PC-3 (cell line): ENCODE results near the gene MTFR1L. TPM values are rescaled to one million over a fixed set of nuclear protein-coding genes. Genes with fewer than 3 reads are reported as not detected.

Experiments
- ATAC-seq: fragments of 200-7000 bp; cut with Tn5 transposase; 2 replicates; pipeline ENCODE4 v1.9.1; 2020; ENCODE audit warnings: mild to moderate bottlenecking, moderate library complexity
- BruUV-seq: library from RNA; stranded (reverse); fragments of 400-500 nt; replicated peaks from 2 replicates; lab custom pipeline; 2021; lab: Mats Ljungman, UMichigan
- CTCF ChIA-PET: fragments of 300-600 bp; sonication (Branson Sonifier 250); formaldehyde crosslinking; loops from one replicate; lab custom pipeline; 2022; ENCODE audit warnings: antibody characterized with exemption; lab: Charles Lee
- POLR2A ChIA-PET: fragments of 300-600 bp; sonication (Branson Sonifier 250); formaldehyde crosslinking; loops from one replicate; lab custom pipeline; 2022; ENCODE audit warnings: antibody characterized with exemption; ENCODE audit not compliant: unreplicated experiment; lab: Charles Lee
- DNase-seq: peaks from one replicate; pipeline ENCODE4 v3.0.0-alpha.2; 2015
- H2AFZ ChIP-seq: fragments of 300-600 bp; sonication (generic); 2 replicates; pipeline ENCODE4 v1.6.0; 2016; ENCODE audit warnings: antibody characterized with exemption, low read length
- H3F3A ChIP-seq: fragments of 300-600 bp; sonication (generic); one replicate; pipeline ENCODE4 v1.6.0; 2017; ENCODE audit warnings: antibody characterized with exemption, low read length, control low read depth, mild to moderate bottlenecking; ENCODE audit not compliant: unreplicated experiment
- H3K27ac ChIP-seq: fragments of 300-600 bp; sonication (generic); 2 replicates; pipeline ENCODE4 v1.5.1; 2016; ENCODE audit warnings: mild to moderate bottlenecking, low read length
- H3K27me3 ChIP-seq: fragments of 300-600 bp; sonication (generic); 2 replicates; pipeline ENCODE4 v1.6.1; 2016; ENCODE audit warnings: low read length, mixed read lengths
- H3K36me3 ChIP-seq: fragments of 300-600 bp; sonication (generic); 2 replicates; pipeline ENCODE4 v1.6.1; 2016; ENCODE audit warnings: low read depth, mixed run types, low read length, mixed read lengths
- H3K4me1 ChIP-seq: fragments of 300-600 bp; sonication (generic); 2 replicates; pipeline ENCODE4 v1.5.1; 2016; ENCODE audit warnings: low read length; ENCODE audit not compliant: insufficient read depth
- H3K4me2 ChIP-seq: fragments of 300-600 bp; sonication (generic); 2 replicates; pipeline ENCODE4 v1.6.0; 2016; ENCODE audit warnings: low read length
- H3K4me3 ChIP-seq: fragments of 300-600 bp; sonication (generic); 2 replicates; pipeline ENCODE4 v1.5.1; 2016; ENCODE audit warnings: mild to moderate bottlenecking, low read length, mixed read lengths
- H3K79me2 ChIP-seq: fragments of 300-600 bp; sonication (generic); 2 replicates; pipeline ENCODE4 v1.6.1; 2017; ENCODE audit warnings: low read length, mixed read lengths
- H3K9ac ChIP-seq: fragments of 300-600 bp; sonication (generic); 2 replicates; pipeline ENCODE4 v1.6.0; 2016; ENCODE audit warnings: mild to moderate bottlenecking, low read length
- H3K9me2 ChIP-seq: fragments of 300-600 bp; sonication (generic); replicated peaks from 2 replicates; pipeline ENCODE4 v1.6.1; 2016; ENCODE audit warnings: mixed run types, low read length, mixed read lengths
- H3K9me3 ChIP-seq: fragments of 300-600 bp; sonication (generic); 2 replicates; pipeline ENCODE4 v1.6.1; 2016; ENCODE audit warnings: low read length, mixed read lengths
- H4K20me1 ChIP-seq: fragments of 300-600 bp; sonication (generic); 2 replicates; pipeline ENCODE4 v1.6.1; 2016; ENCODE audit warnings: low read length, mixed read lengths
- EZH2 ChIP-seq: fragments of 300-600 bp; sonication (generic); IDR thresholded peaks from one replicate; pipeline ENCODE4 v1.6.1; 2017; ENCODE audit warnings: antibody characterized with exemption, mild to moderate bottlenecking, low read length; ENCODE audit not compliant: unreplicated experiment
- EZH2phosphoT487 ChIP-seq: fragments of 300-600 bp; sonication (generic); IDR thresholded peaks from 2 replicates; pipeline ENCODE4 v1.6.1; 2018; ENCODE audit warnings: mild to moderate bottlenecking, antibody characterized with exemption, low read length, borderline replicate concordance
- intact Hi-C: fragments of 100-400 bp; cut with micrococcal nuclease; formaldehyde crosslinking; loops from 2 replicates; pipeline ENCODE4 v1.9.0; 2023
- total RNA-seq: library from RNA; depleted of rRNA; stranded (reverse); fragments of >200 nt; gene quantifications from 2 replicates; pipeline ENCODE4 v1.2.3, GENCODE V29; 2014
- TF ChIP-seq, protein P1 (sequence below): fragments of 300-600 bp; sonication (generic); conservative IDR thresholded peaks from 2 replicates; pipeline ENCODE4 v1.5.1; 2017; ENCODE audit warnings: antibody characterized with exemption, low read depth, mild to moderate bottlenecking, low read length

Gene MTFR1L
- total RNA-seq, 1 experiment from 2014 or later: 35.6 TPM

GRCh38 chr1:25786887-25787759 lies 32.6 kb upstream of the MTFR1L start:
- CTCF ChIA-PET: interaction anchor here (0.6 kb wide), 1 partner anchor 31 kb away, joined by 4 read pairs; no protein-coding TSS in a partner anchor
- POLR2A ChIA-PET: interaction anchor here (0.6 kb wide), 1 partner anchor 13 kb away, joined by 5 read pairs; no protein-coding TSS in a partner anchor
- intact Hi-C loops: no loop called here

DNA sequence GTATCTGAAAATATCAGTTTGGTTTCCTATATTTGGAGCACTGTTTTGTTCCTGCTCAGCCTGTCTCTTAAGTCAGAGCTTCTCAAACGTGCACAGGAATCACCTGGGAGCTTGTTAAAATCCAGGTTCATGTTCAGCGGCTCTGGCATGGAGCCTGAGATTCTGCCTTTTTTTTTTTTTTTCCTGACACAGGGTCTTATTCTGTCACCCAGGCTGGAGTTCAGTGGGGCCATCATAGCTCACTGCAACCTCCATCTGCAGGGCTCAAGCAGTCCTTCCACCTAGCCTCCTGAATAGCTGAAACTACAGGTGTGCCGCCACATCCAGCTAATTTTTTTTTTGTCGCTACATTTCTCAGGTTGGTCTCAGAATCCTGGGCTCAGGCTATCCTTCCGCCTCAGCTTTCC lies 32.0 kb upstream of the MTFR1L start:
- Histone ChIP-seq H3K79me2 (no peaks in the 10 kb centered on the region), H3F3A (no peaks in the 10 kb centered on the region), H3K4me3 (no peak overlapping the region), H4K20me1 (no peaks in the 10 kb centered on the region), H3K9me3 (no peaks in the 10 kb centered on the region), H3K36me3 (no peaks in the 10 kb centered on the region), H3K27me3 (no peaks in the 10 kb centered on the region), H3K4me1 (peaks cover 12% of the 10 kb centered on the region; the same call in 1 of the 2 replicates), H3K9ac (no peak overlapping the region), H3K9me2 (no peaks in the 10 kb centered on the region), H3K27ac (no peak overlapping the region), H2AFZ (no peak overlapping the region), H3K4me2 (no peak overlapping the region)
- ChIA-PET CTCF (interaction anchor here (0.6 kb wide), 1 partner anchor 31 kb away, joined by 4 read pairs; no protein-coding TSS in a partner anchor), POLR2A (interaction anchor here (0.6 kb wide), 1 partner anchor 14 kb away, joined by 5 read pairs; no protein-coding TSS in a partner anchor)
- no TSS peak for BruUV-seq
- no peak for DNase-seq
- intact Hi-C loops: no loop called here
- no peak for ATAC-seq
- TF ChIP-seq EZH2phosphoT487 (no peak), EZH2 (no peak)
- TF ChIP-seq, protein P1, sequence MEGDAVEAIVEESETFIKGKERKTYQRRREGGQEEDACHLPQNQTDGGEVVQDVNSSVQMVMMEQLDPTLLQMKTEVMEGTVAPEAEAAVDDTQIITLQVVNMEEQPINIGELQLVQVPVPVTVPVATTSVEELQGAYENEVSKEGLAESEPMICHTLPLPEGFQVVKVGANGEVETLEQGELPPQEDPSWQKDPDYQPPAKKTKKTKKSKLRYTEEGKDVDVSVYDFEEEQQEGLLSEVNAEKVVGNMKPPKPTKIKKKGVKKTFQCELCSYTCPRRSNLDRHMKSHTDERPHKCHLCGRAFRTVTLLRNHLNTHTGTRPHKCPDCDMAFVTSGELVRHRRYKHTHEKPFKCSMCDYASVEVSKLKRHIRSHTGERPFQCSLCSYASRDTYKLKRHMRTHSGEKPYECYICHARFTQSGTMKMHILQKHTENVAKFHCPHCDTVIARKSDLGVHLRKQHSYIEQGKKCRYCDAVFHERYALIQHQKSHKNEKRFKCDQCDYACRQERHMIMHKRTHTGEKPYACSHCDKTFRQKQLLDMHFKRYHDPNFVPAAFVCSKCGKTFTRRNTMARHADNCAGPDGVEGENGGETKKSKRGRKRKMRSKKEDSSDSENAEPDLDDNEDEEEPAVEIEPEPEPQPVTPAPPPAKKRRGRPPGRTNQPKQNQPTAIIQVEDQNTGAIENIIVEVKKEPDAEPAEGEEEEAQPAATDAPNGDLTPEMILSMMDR: no peak

More at GRCh38 chr1:25786887-25787759, 32.6 kb upstream of the MTFR1L start:
- no TSS peak for BruUV-seq
- peak; percentile 66 for ATAC-seq
- Histone ChIP-seq H3K27me3 (no peaks in the 10 kb centered on the region), H3K4me1 (peaks cover 12% of the 10 kb centered on the region; the same call in 1 of the 2 replicates), H3K79me2 (no peaks in the 10 kb centered on the region), H3K9me2 (no peaks in the 10 kb centered on the region), H3K4me2 (no peak overlapping the region), H4K20me1 (no peaks in the 10 kb centered on the region), H2AFZ (no peak overlapping the region), H3K9me3 (no peaks in the 10 kb centered on the region), H3K27ac (no peak overlapping the region), H3K36me3 (no peaks in the 10 kb centered on the region), H3K4me3 (no peak overlapping the region), H3K9ac (no peak overlapping the region), H3F3A (no peaks in the 10 kb centered on the region)
- TF ChIP-seq EZH2phosphoT487: no peak
- TF ChIP-seq EZH2: no peak
- TF ChIP-seq, protein P1: no peak
- DNase-seq: peak; percentile 36
